H1 (cell line): ENCODE results near the gene NPS. TPM values are rescaled to one million over a fixed set of nuclear protein-coding genes. Genes with fewer than 3 reads are reported as not detected.

Source experiments
- CTCF ChIA-PET: fragments of 300-600 bp; sonication (Branson Sonifier 250); formaldehyde crosslinking; loops from one replicate; lab custom pipeline; 2021; ENCODE audit not compliant: partially characterized antibody; lab: Charles Lee
- POLR2A ChIA-PET: fragments of 300-600 bp; sonication (Branson Sonifier 250); formaldehyde crosslinking; loops from one replicate; lab custom pipeline; 2021; ENCODE audit warnings: inconsistent platforms; ENCODE audit not compliant: partially characterized antibody; lab: Charles Lee
- DNase-seq, 2 experiments: peaks; one replicate each; pipeline versions ENCODE4 v3.0.0 to v3.0.0-alpha.2; 2010 to 2022; ENCODE audit warnings: low spot score in 2 of 2, low read depth in 1 of 2, mixed read lengths in 1 of 2
- FAIRE-seq: peaks from 2 replicates; lab custom pipeline; 2011; peaks lifted over from hg19 to GRCh38; lab: Jason Lieb, UNC
- H2AFZ ChIP-seq: 2 replicates; pipeline ENCODE4 v1.8.1; 2012; ENCODE audit warnings: low read length, inconsistent platforms
- H2AK5ac ChIP-seq: 2 replicates; pipeline ENCODE4 v1.6.1; 2013; ENCODE audit warnings: low read depth, low read length
- H2BK120ac ChIP-seq: replicated peaks from 2 replicates; pipeline ENCODE3; 2013; ENCODE audit warnings: low read depth, low read length, inconsistent platforms
- H2BK12ac ChIP-seq: 2 replicates; pipeline ENCODE4 v1.6.1; 2013; ENCODE audit warnings: low read depth, low read length
- H2BK15ac ChIP-seq: 2 replicates; pipeline ENCODE4 v1.6.1; 2013; ENCODE audit warnings: low read length
- H2BK20ac ChIP-seq: 2 replicates; pipeline ENCODE4 v1.6.1; 2013; ENCODE audit warnings: low read length
- H2BK5ac ChIP-seq: 2 replicates; pipeline ENCODE4 v1.6.1; 2013; ENCODE audit warnings: low read depth, low read length
- H3K14ac ChIP-seq: 2 replicates; pipeline ENCODE4 v1.6.1; 2013; ENCODE audit warnings: inconsistent platforms; ENCODE audit not compliant: insufficient read length
- H3K18ac ChIP-seq: 2 replicates; pipeline ENCODE4 v1.6.1; 2013; ENCODE audit warnings: low read length; ENCODE audit errors: extremely low read depth
- H3K23ac ChIP-seq: 2 replicates; pipeline ENCODE4 v1.6.1; 2013; ENCODE audit warnings: inconsistent platforms; ENCODE audit not compliant: insufficient read length
- H3K23me2 ChIP-seq: 2 replicates; pipeline ENCODE4 v1.6.1; 2013; ENCODE audit warnings: low read depth, low read length
- H3K27ac ChIP-seq: 2 replicates; pipeline ENCODE4 v1.6.1; 2011; ENCODE audit warnings: low read depth, low read length, inconsistent platforms
- H3K27me3 ChIP-seq, 4 experiments: replicated peaks in 1 of 4; 1 replicate in 1 of 4; 2 replicates in 3 of 4; pipeline versions ENCODE4 v1.6.1 to v1.8.1; 2011 to 2013; ENCODE audit warnings: low read length in 3 of 4, mild to moderate bottlenecking in 3 of 4, inconsistent platforms in 2 of 4, mixed read lengths in 2 of 4, moderate library complexity in 1 of 4; ENCODE audit not compliant: control insufficient read depth in 3 of 4, insufficient read depth in 3 of 4; ENCODE audit errors: extremely low read depth in 1 of 4
- H3K36me3 ChIP-seq, 4 experiments: 2 replicates each; pipeline versions ENCODE4 v1.6.1 to v1.8.1; 2011 to 2013; ENCODE audit warnings: mild to moderate bottlenecking in 4 of 4, low read length in 3 of 4, moderate library complexity in 2 of 4, control low read depth in 1 of 4, inconsistent platforms in 1 of 4; ENCODE audit not compliant: insufficient read depth in 4 of 4, control insufficient read depth in 2 of 4
- H3K4ac ChIP-seq: replicated peaks from 2 replicates; pipeline ENCODE3; 2013; ENCODE audit warnings: low read length, low read depth, mixed read lengths, inconsistent platforms; ENCODE audit not compliant: insufficient read length
- H3K4me1 ChIP-seq, 4 experiments: replicated peaks in 1 of 4; 1 replicate in 1 of 4; 2 replicates in 3 of 4; pipeline versions ENCODE4 v1.6.1 to v1.8.1; 2011 to 2013; ENCODE audit warnings: low read length in 3 of 4, inconsistent platforms in 2 of 4, mixed read lengths in 1 of 4; ENCODE audit not compliant: insufficient read depth in 4 of 4, control insufficient read depth in 3 of 4
- H3K4me2 ChIP-seq, 2 experiments: 2 replicates each; pipeline versions ENCODE4 v1.6.1 to v1.8.1; 2011 to 2013; ENCODE audit warnings: low read depth in 2 of 2, low read length in 2 of 2, control low read depth in 1 of 2, inconsistent platforms in 1 of 2, mild to moderate bottlenecking in 1 of 2; ENCODE audit not compliant: insufficient read depth in 1 of 2
- H3K4me3 ChIP-seq, 4 experiments: fragments of 200-600, 300-600 bp in 1 of 4; sonication (generic), shearing (Covaris generic), sonication (Bioruptor Twin) in 1 of 4; 2 replicates each; pipeline versions ENCODE4 v1.5.1 to v1.8.1; 2011 to 2016; ENCODE audit warnings: low read length in 4 of 4, low read depth in 3 of 4, control low read depth in 2 of 4, inconsistent platforms in 2 of 4, mild to moderate bottlenecking in 2 of 4, mixed read lengths in 1 of 4, moderate library complexity in 1 of 4; ENCODE audit not compliant: insufficient read depth in 2 of 4; ENCODE audit errors: extremely low read depth in 1 of 4
- H3K56ac ChIP-seq: replicated peaks from 2 replicates; pipeline ENCODE3; 2013; ENCODE audit warnings: low read depth, mild to moderate bottlenecking, mixed read lengths, low read length, inconsistent platforms; ENCODE audit not compliant: insufficient read length
- H3K79me1 ChIP-seq: 2 replicates; pipeline ENCODE4 v1.6.1; 2013; ENCODE audit warnings: low read depth, low read length, control low read depth
- H3K79me2 ChIP-seq, 2 experiments: 2 replicates each; pipeline versions ENCODE4 v1.6.1 to v1.8.1; 2012 to 2013; ENCODE audit warnings: low read length in 2 of 2, mild to moderate bottlenecking in 2 of 2, inconsistent platforms in 1 of 2; ENCODE audit not compliant: insufficient read depth in 2 of 2, control insufficient read depth in 1 of 2
- H3K9ac ChIP-seq, 4 experiments: replicated peaks in 1 of 4; 1 replicate in 1 of 4; 2 replicates in 3 of 4; pipeline versions ENCODE4 v1.6.1 to v1.8.1; 2011 to 2013; ENCODE audit warnings: low read depth in 3 of 4, low read length in 3 of 4, control low read depth in 2 of 4, mild to moderate bottlenecking in 2 of 4, moderate library complexity in 2 of 4, inconsistent platforms in 1 of 4; ENCODE audit errors: extremely low read depth in 1 of 4
- H3K9me3 ChIP-seq, 2 experiments: 2 replicates each; pipeline versions ENCODE4 v1.6.1 to v1.8.1; 2012 to 2013; ENCODE audit warnings: mild to moderate bottlenecking in 2 of 2, moderate library complexity in 2 of 2, control low read depth in 1 of 2, inconsistent platforms in 1 of 2, low read depth in 1 of 2, low read length in 1 of 2, mixed read lengths in 1 of 2; ENCODE audit not compliant: insufficient read depth in 2 of 2
- H4K20me1 ChIP-seq, 2 experiments: replicated peaks in 1 of 2; 2 replicates each; pipeline versions ENCODE3 to v1.8.1; 2011 to 2013; ENCODE audit warnings: inconsistent platforms in 2 of 2, low read length in 2 of 2, mild to moderate bottlenecking in 1 of 2; ENCODE audit not compliant: insufficient read depth in 2 of 2, control insufficient read depth in 1 of 2
- H4K5ac ChIP-seq: 2 replicates; pipeline ENCODE4 v1.6.1; 2013; ENCODE audit warnings: low read length, low read depth, mixed read lengths, inconsistent platforms; ENCODE audit not compliant: insufficient read length
- H4K8ac ChIP-seq: 2 replicates; pipeline ENCODE4 v1.8.0; 2013; ENCODE audit warnings: mild to moderate bottlenecking, moderate library complexity, low read length, inconsistent platforms; ENCODE audit not compliant: insufficient read depth; ENCODE audit errors: extremely low read depth
- H4K91ac ChIP-seq: replicated peaks from 2 replicates; pipeline ENCODE3; 2013; ENCODE audit warnings: low read length, mixed read lengths, inconsistent platforms; ENCODE audit not compliant: insufficient read length
- CBX5 ChIP-seq: fragments of 300-800, 300-1000 bp; sonication (generic); IDR thresholded peaks from 2 replicates; pipeline ENCODE4 v1.7.1; 2016; ENCODE audit warnings: antibody characterized with exemption, low read length, low read depth
- EGR1 ChIP-seq: IDR thresholded peaks from 2 replicates; pipeline ENCODE4 v1.6.1; 2011; ENCODE audit warnings: low read depth, low read length, borderline replicate concordance
- KDM5A ChIP-seq: fragments of 200-600 bp; IDR thresholded peaks from 2 replicates; pipeline ENCODE4 v1.7.1; 2012; ENCODE audit warnings: mild to moderate bottlenecking, low read length, inconsistent platforms, mixed read lengths
- MAFK ChIP-seq: IDR thresholded peaks from 2 replicates; pipeline ENCODE4 v1.6.1; 2012; ENCODE audit warnings: low read depth, mild to moderate bottlenecking, improper control_type of control experiment, low read length
- MAX ChIP-seq: IDR thresholded peaks from 2 replicates; pipeline ENCODE4 v1.6.1; 2012; ENCODE audit warnings: inconsistent platforms
- PHF8 ChIP-seq: fragments of 200-600 bp; sonication (generic); conservative IDR thresholded peaks from 2 replicates; pipeline ENCODE4 v1.7.1; 2012; ENCODE audit warnings: low read depth, mild to moderate bottlenecking, inconsistent platforms, low read length, moderate library complexity
- RAD21 ChIP-seq, 2 experiments: IDR thresholded peaks in 1 of 2; conservative IDR thresholded peaks in 1 of 2; 2 replicates each; pipeline ENCODE4 v1.6.1; 2011; ENCODE audit warnings: low read depth in 2 of 2, low read length in 2 of 2, improper control_type of control experiment in 1 of 2, inconsistent platforms in 1 of 2, mild to moderate bottlenecking in 1 of 2, moderate library complexity in 1 of 2
- RBBP5 ChIP-seq: IDR thresholded peaks from 2 replicates; pipeline ENCODE4 v1.7.1; 2012; ENCODE audit warnings: low read depth, mild to moderate bottlenecking, inconsistent platforms, low read length, moderate library complexity, borderline replicate concordance
- SP2 ChIP-seq: IDR thresholded peaks from 2 replicates; pipeline ENCODE4 v1.6.1; 2012; ENCODE audit warnings: mild to moderate bottlenecking, low read length, inconsistent platforms
- TAF1 ChIP-seq: IDR thresholded peaks from 2 replicates; pipeline ENCODE4 v1.6.1; 2011; ENCODE audit warnings: mild to moderate bottlenecking, low read depth, low read length
- WGBS, 2 experiments: shearing (Covaris generic) in 1 of 2; methylation state at CpG; one replicate each; pipeline versions ENCODE4 v1.1.6 to v1.1.7; 2013 to 2015; ENCODE audit warnings: low lambda C conversion rate in 2 of 2, mixed read lengths in 2 of 2, inconsistent platforms in 1 of 2, low coverage in 1 of 2, missing lambda C conversion rate in 1 of 2; ENCODE audit not compliant: insufficient replicate concordance in 2 of 2, insufficient coverage in 1 of 2, insufficient read length in 1 of 2; ENCODE audit errors: extremely low coverage in 1 of 2, missing lambda C conversion rate in 1 of 2; 5-methylcytosine and 5-hydroxymethylcytosine counted together
- polyA plus RNA-seq, 7 experiments: library from polyadenylated mRNA; depleted of rRNA in 3 of 7; stranded (reverse) in 5 of 7; unstranded in 2 of 7; fragments of >200 nt in 5 of 7; fragments of 200-250 nt in 2 of 7; gene quantifications; 1 replicate in 5 of 7; 2 replicates in 1 of 7; 4 replicates in 1 of 7; pipeline versions ENCODE4 v1.2.1 to v1.2.3, GENCODE V29; 2011 to 2013; ENCODE audit warnings: missing spikeins in 2 of 7, mixed read lengths in 2 of 7
- total RNA-seq: library from RNA; stranded (reverse); fragmentation: NEBNext Ultra II Directional; extraction: Animal tissue kit (Norgen Biotek cat#: 25700); gene quantifications from 2 replicates; pipeline ENCODE4 v1.2.1, GENCODE V29; 2021

Gene NPS
- total and polyA plus RNA-seq, 2 of the 8 experiments (the other 6 are each of a cell fraction or from before 2014, with no cell fraction given), result not detected

GRCh38 chr10:127579640-127580039, 30.5 kb downstream of the NPS start:
- no peaks in the 10 kb centered on the region for H3K9me3 ChIP-seq
- 87% methylated on average over 2 of the region's 2 CpGs; no CpG with 5 or more reads in 1 of the 2 experiments for WGBS, 2 experiments
- no peak overlapping the region for H2AFZ ChIP-seq
- H3K23ac ChIP-seq, result no peak overlapping the region
- H3K4ac ChIP-seq, result no peak overlapping the region
- H3K79me1 ChIP-seq, result no peaks in the 10 kb centered on the region
- H4K20me1 ChIP-seq, result no peaks in the 10 kb centered on the region
- no peak overlapping the region for H2AK5ac ChIP-seq
- H2BK12ac ChIP-seq, result no peak overlapping the region
- no peak overlapping the region for H4K5ac ChIP-seq
- H3K4me3 ChIP-seq, result no peak overlapping the region
- no peak overlapping the region for H2BK15ac ChIP-seq
- DNase-seq (no peak), FAIRE-seq (no peak)
- H2BK20ac ChIP-seq, result no peak overlapping the region
- no peaks in the 10 kb centered on the region for H3K36me3 ChIP-seq
- H2BK5ac ChIP-seq, result no peak overlapping the region
- ChIA-PET POLR2A (interaction anchor here (0.5 kb wide), 1 partner anchor 338 kb away, joined by 3 read pairs; no protein-coding TSS in a partner anchor), CTCF (interaction anchor here (0.8 to 1.8 kb wide), 2 partner anchors 10 to 512 kb away, joined by 3 to 4 read pairs; no protein-coding TSS in a partner anchor)
- no peaks in the 10 kb centered on the region for H3K79me2 ChIP-seq
- H3K56ac ChIP-seq, result no peak overlapping the region
- H4K91ac ChIP-seq, result no peak overlapping the region
- no peak overlapping the region for H3K4me2 ChIP-seq
- peaks cover 2% of the 10 kb centered on the region; the same call in 1 of the 2 replicates for H3K23me2 ChIP-seq
- H3K9ac ChIP-seq, result no peak overlapping the region
- H3K27ac ChIP-seq, result no peak overlapping the region
- no peak overlapping the region for H3K14ac ChIP-seq
- H3K18ac ChIP-seq, result no peak overlapping the region
- no peaks in the 10 kb centered on the region for H3K4me1 ChIP-seq
- H3K27me3 ChIP-seq, result no peaks in the 10 kb centered on the region
- H4K8ac ChIP-seq, result no peak overlapping the region
- H2BK120ac ChIP-seq, result no peak overlapping the region
- TF ChIP-seq MAFK (no peak), KDM5A (no peak), CBX5 (no peak), MAX (no peak), SP2 (no peak), TAF1 (no peak), RAD21 (IDR thresholded peaks at IDR 0.05 in 1 of 2, conservative IDR thresholded peaks at IDR 0.05 in 1 of 2; ENCODE audit: low read depth in 2 of 2, low read length in 2 of 2) (no peak), PHF8 (no peak), EGR1 (no peak), RBBP5 (no peak)
